ENCODE data around the gene NLRP5.
"Not testable (repeated sequence)": the region's sequence is repeated elsewhere in the genome, so short reads cannot be mapped to it uniquely, and the experiment has no call there.

DNA sequence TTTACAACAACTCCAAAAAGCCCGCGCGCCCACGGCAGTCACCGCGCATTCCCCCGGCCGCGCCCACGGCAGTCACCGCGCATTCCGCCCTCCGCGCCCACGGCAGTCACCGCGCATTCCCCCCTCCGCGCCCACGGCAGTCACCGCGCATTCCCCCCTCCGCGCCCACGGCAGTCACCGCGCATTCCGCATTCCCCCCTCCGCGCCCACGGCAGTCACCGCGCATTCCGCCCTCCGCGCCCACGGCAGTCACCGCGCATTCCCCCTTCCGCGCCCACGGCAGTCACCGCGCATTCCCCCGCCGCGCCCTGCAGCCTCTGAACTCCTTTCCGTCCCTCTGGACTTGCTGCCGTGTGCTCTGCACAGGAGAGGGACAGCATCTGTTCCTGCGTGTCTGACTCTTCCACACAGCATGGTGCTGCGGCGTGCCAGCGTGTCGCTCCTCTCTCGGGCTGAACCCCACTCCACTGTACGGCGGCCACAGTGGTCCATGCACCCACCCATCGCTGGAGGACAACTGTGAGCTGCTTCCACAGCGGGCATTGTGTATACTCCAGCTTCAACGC is 119.3 kb downstream of the NLRP5 start:
- TF ChIP-seq CHD2 (IDR thresholded peaks at IDR 0.05; ENCODE audit: low read length); EZH2 (IDR thresholded peaks at IDR 0.05; ENCODE audit: low read depth, low read length, severe bottlenecking); CEBPB (IDR thresholded peaks at IDR 0.05; ENCODE audit: low read depth, low read length); CREB1 (IDR thresholded peaks at IDR 0.05); CTCF (IDR thresholded peaks at IDR 0.05; ENCODE audit: control extremely low read depth in 1 of 3, insufficient read depth in 1 of 3, low read depth in 1 of 3, low read length in 3 of 3); E2F6 (IDR thresholded peaks at IDR 0.05); USF2 (IDR thresholded peaks at IDR 0.05; ENCODE audit: low read length); TAF1 (IDR thresholded peaks at IDR 0.05; ENCODE audit: low read depth, low read length); GABPA (IDR thresholded peaks at IDR 0.05; ENCODE audit: borderline replicate concordance, insufficient read depth, low read length); SP4 (IDR thresholded peaks at IDR 0.05; ENCODE audit: low read length); ASH2L (IDR thresholded peaks at IDR 0.05; ENCODE audit: low read length); YY1 (IDR thresholded peaks at IDR 0.05; ENCODE audit: low read depth, low read length): not testable (repeated sequence)
- TF ChIP-seq, protein P1, sequence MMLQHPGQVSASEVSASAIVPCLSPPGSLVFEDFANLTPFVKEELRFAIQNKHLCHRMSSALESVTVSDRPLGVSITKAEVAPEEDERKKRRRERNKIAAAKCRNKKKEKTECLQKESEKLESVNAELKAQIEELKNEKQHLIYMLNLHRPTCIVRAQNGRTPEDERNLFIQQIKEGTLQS (IDR thresholded peaks at IDR 0.05; ENCODE audit: insufficient read depth, low read depth, low read length) = not testable (repeated sequence)
